Measurements from ENCODE around the gene IL25.

IL25 gene

GRCh38 chr14:23403908-23404307 is 31.3 kb downstream of the IL25 start:
- TF ChIP-seq EZH2 (IDR thresholded peaks at IDR 0.05; ENCODE audit: borderline replicate concordance, low read depth, low read length, severe bottlenecking) (no peak), CTCF (IDR thresholded peaks at IDR 0.05; ENCODE audit: borderline replicate concordance, extremely low read depth, low read length, poor library complexity, severe bottlenecking) (no peak)
- Histone ChIP-seq H4K20me1 (ENCODE audit: insufficient read depth, low read length) (no peaks in the 10 kb centered on the region; the same call in 1 of the 2 replicates), H3K36me3 (ENCODE audit: insufficient read depth, low read length) (no peaks in the 10 kb centered on the region), H2AFZ (ENCODE audit: low read depth, low read length) (no peak overlapping the region), H3K4me2 (ENCODE audit: insufficient read depth, low read length) (no peak overlapping the region), H3K4me3 (ENCODE audit: low read depth in 1 of 2, low read length in 2 of 2) (no peak overlapping the region), H3K27ac (ENCODE audit: low read length) (no peak overlapping the region), H3K79me2 (ENCODE audit: insufficient read depth, low read length) (no peaks in the 10 kb centered on the region), H3K9ac (ENCODE audit: low read depth, low read length) (no peak overlapping the region), H3K4me1 (ENCODE audit: insufficient read depth, low read length) (no peaks in the 10 kb centered on the region), H3K9me3 (ENCODE audit: insufficient read depth, low read length, severe bottlenecking) (no peaks in the 10 kb centered on the region), H3K27me3 (ENCODE audit: insufficient read depth, low read length, poor library complexity) (peaks cover 22% of the 10 kb centered on the region)
- ATAC-seq (ENCODE audit: insufficient read depth, low read depth) (no peak), DNase-seq (no peak)

DNA sequence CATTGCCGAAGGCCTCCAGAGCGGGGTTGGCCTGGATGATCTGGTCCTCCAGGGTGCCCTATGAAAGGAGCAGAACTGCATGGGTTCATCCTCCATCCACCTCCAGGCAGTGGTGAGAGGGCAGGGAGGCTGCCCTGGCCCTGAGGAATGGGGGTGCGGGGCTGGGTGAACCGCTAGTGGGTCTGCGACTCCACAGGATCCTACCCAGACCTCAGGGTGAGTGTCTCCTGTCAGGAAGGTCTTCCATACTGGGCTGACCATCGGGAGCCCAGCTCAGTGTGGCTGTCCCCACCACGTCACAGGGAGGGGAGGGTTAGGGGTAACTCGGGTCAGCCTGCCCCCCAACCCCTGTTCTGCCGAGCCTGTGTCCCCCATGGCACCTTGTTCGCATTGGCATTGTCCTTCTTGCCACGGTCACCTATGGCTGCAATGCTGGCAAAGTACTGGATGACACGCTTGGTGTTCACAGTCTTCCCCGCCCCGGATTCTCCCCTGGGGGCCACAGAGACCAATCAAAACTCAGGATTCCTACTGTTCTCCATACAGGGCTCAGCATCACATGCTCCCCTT is 31.8 kb downstream of the IL25 start:
- no peaks in the 10 kb centered on the region for H3K4me1 ChIP-seq (ENCODE audit: insufficient read depth, low read length)
- H3K79me2 ChIP-seq (ENCODE audit: insufficient read depth, low read length) = no peaks in the 10 kb centered on the region
- no peak overlapping the region for H3K27ac ChIP-seq (ENCODE audit: low read length)
- no peaks in the 10 kb centered on the region for H3K9me3 ChIP-seq (ENCODE audit: insufficient read depth, low read length, severe bottlenecking)
- no peak for ATAC-seq (ENCODE audit: insufficient read depth, low read depth)
- H3K4me3 ChIP-seq (ENCODE audit: low read depth in 1 of 2, low read length in 2 of 2) = no peak overlapping the region
- H3K36me3 ChIP-seq (ENCODE audit: insufficient read depth, low read length) = no peaks in the 10 kb centered on the region
- DNase-seq = no peak
- H4K20me1 ChIP-seq (ENCODE audit: insufficient read depth, low read length) = no peaks in the 10 kb centered on the region; the same call in 1 of the 2 replicates
- TF ChIP-seq EZH2 (IDR thresholded peaks at IDR 0.05; ENCODE audit: borderline replicate concordance, low read depth, low read length, severe bottlenecking) = no peak
- TF ChIP-seq CTCF (IDR thresholded peaks at IDR 0.05; ENCODE audit: borderline replicate concordance, extremely low read depth, low read length, poor library complexity, severe bottlenecking) = no peak
- no peak overlapping the region for H3K9ac ChIP-seq (ENCODE audit: low read depth, low read length)
- H2AFZ ChIP-seq (ENCODE audit: low read depth, low read length) = no peak overlapping the region
- no peak overlapping the region for H3K4me2 ChIP-seq (ENCODE audit: insufficient read depth, low read length)
- peaks cover 22% of the 10 kb centered on the region for H3K27me3 ChIP-seq (ENCODE audit: insufficient read depth, low read length, poor library complexity)

DNA sequence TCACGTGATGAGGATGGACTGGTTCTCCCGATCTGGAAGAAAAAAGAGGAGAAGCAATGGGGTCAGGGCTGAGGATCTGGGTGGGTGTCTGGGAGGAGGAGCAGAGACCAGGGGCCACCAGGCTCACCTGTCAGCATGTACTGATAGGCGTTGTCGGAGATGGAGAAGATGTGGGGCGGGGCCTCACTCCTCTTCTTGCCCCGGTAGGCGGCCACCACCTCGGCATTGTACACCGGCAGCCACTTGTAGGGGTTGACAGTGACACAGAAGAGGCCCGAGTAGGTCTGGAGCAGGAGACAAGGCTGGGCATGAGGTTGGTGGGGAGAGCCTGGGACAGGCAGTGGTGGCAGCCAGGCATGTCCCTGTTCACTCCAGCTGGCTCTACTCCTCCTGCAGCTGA is 32.5 kb downstream of the IL25 start:
- Histone ChIP-seq H3K9me3 (ENCODE audit: insufficient read depth, low read length, severe bottlenecking) (no peaks in the 10 kb centered on the region), H3K79me2 (ENCODE audit: insufficient read depth, low read length) (no peaks in the 10 kb centered on the region), H3K4me3 (ENCODE audit: low read depth in 1 of 2, low read length in 2 of 2) (no peak overlapping the region), H3K27me3 (ENCODE audit: insufficient read depth, low read length, poor library complexity) (peaks cover 26% of the 10 kb centered on the region), H3K27ac (ENCODE audit: low read length) (no peak overlapping the region), H3K4me2 (ENCODE audit: insufficient read depth, low read length) (no peak overlapping the region), H2AFZ (ENCODE audit: low read depth, low read length) (no peak overlapping the region), H3K36me3 (ENCODE audit: insufficient read depth, low read length) (no peaks in the 10 kb centered on the region), H4K20me1 (ENCODE audit: insufficient read depth, low read length) (no peaks in the 10 kb centered on the region; the same call in 1 of the 2 replicates), H3K4me1 (ENCODE audit: insufficient read depth, low read length) (no peaks in the 10 kb centered on the region), H3K9ac (ENCODE audit: low read depth, low read length) (no peak overlapping the region)
- ATAC-seq (ENCODE audit: insufficient read depth, low read depth) (no peak), DNase-seq (no peak)
- TF ChIP-seq CTCF (IDR thresholded peaks at IDR 0.05; ENCODE audit: borderline replicate concordance, extremely low read depth, low read length, poor library complexity, severe bottlenecking) (no peak), EZH2 (IDR thresholded peaks at IDR 0.05; ENCODE audit: borderline replicate concordance, low read depth, low read length, severe bottlenecking) (no peak)
